OCI-LY1 (cell line): ENCODE data around the gene DPM2.

Experiments used
- CTCF ChIP-seq: fragments of 200-600 bp; sonication (generic), shearing (Covaris generic); IDR thresholded peaks from 2 replicates; pipeline ENCODE4 v1.5.1; 2017; ENCODE audit warnings: mild to moderate bottlenecking, antibody characterized with exemption, low read length, moderate library complexity, mixed read lengths
- EZH2 ChIP-seq: fragments of 200-600 bp; sonication (generic), shearing (Covaris generic); IDR thresholded peaks from 2 replicates; pipeline ENCODE4 v1.8.0; 2017; ENCODE audit warnings: borderline replicate concordance, mixed run types, mild to moderate bottlenecking, antibody characterized with exemption, low read length, moderate library complexity, mixed read lengths

GRCh38 chr9:127949827-127950512 lies 12.3 kb upstream of the DPM2 start:
- TF ChIP-seq CTCF: no peak
- TF ChIP-seq EZH2: no peak
